ENCODE measurements around the gene RNF11.
"Not testable (repeated sequence)": the region's sequence is repeated elsewhere in the genome, so short reads cannot be mapped to it uniquely, and the experiment has no call there.

The RNF11 gene

GRCh38 chr1:51235673-51236530 lies at the start of gene RNF11:
RNF11 (plus strand) TSS chr1:51236273; CDS start chr1:51236757, 484 bp downstream.
- DNase-seq (ENCODE audit: low read depth) = peak; percentile 77

- DNase-seq (ENCODE audit: low read depth) = no peak
Observed at GRCh38 chr1:51188230-51188629, 47.8 kb upstream of the RNF11 start.

- peak; percentile 18 for DNase-seq (ENCODE audit: low read depth)
Observed at GRCh38 chr1:51189421-51190073, 46.5 kb upstream of the RNF11 start.

- no peak for DNase-seq (ENCODE audit: low read depth)
Observed at GRCh38 chr1:51190961-51191360, 45.1 kb upstream of the RNF11 start.

GRCh38 chr1:51192213-51192843 lies 43.7 kb upstream of the RNF11 start:
- peak; percentile 58 for DNase-seq (ENCODE audit: low read depth)

GRCh38 chr1:51193564-51193963 lies 42.5 kb upstream of the RNF11 start:
- DNase-seq (ENCODE audit: low read depth) = no peak

- no peak for DNase-seq (ENCODE audit: low read depth)
Observed at GRCh38 chr1:51203121-51203873, 32.8 kb upstream of the RNF11 start.

- DNase-seq (ENCODE audit: low read depth) = no peak
Observed at GRCh38 chr1:51203874-51204245, 32.2 kb upstream of the RNF11 start.

- no peak for DNase-seq (ENCODE audit: low read depth)
Observed at GRCh38 chr1:51210055-51210454, 26.0 kb upstream of the RNF11 start.

GRCh38 chr1:51210676-51211075 lies 25.4 kb upstream of the RNF11 start:
- DNase-seq (ENCODE audit: low read depth) = no peak

GRCh38 chr1:51214615-51215131 lies 21.4 kb upstream of the RNF11 start:
- DNase-seq (ENCODE audit: low read depth) = no peak

- DNase-seq (ENCODE audit: low read depth) = no peak
Observed at GRCh38 chr1:51215169-51215568, 20.9 kb upstream of the RNF11 start.

- no peak for DNase-seq (ENCODE audit: low read depth)
Observed at GRCh38 chr1:51216631-51217030, 19.4 kb upstream of the RNF11 start.

GRCh38 chr1:51217101-51217500 lies 19.0 kb upstream of the RNF11 start:
- no peak for DNase-seq (ENCODE audit: low read depth)

- DNase-seq (ENCODE audit: low read depth) = no peak
Observed at GRCh38 chr1:51218570-51218969, 17.5 kb upstream of the RNF11 start.

- no peak for DNase-seq (ENCODE audit: low read depth)
Observed at GRCh38 chr1:51219022-51219421, 17.1 kb upstream of the RNF11 start.

GRCh38 chr1:51221529-51221928 lies 14.5 kb upstream of the RNF11 start:
- DNase-seq (ENCODE audit: low read depth) = not testable (repeated sequence)

- no peak for DNase-seq (ENCODE audit: low read depth)
Observed at GRCh38 chr1:51222136-51222787, 13.8 kb upstream of the RNF11 start.

GRCh38 chr1:51222809-51223208 lies 13.3 kb upstream of the RNF11 start:
- no peak for DNase-seq (ENCODE audit: low read depth)

- DNase-seq (ENCODE audit: low read depth) = no peak
Observed at GRCh38 chr1:51224255-51224654, 11.8 kb upstream of the RNF11 start.

GRCh38 chr1:51227231-51227960 lies 8.7 kb upstream of the RNF11 start:
- not testable (repeated sequence) for DNase-seq (ENCODE audit: low read depth)
